GM21390 (cell line): ENCODE measurements around the gene AUTS2.

ENCODE experiments used
- ATAC-seq: cut with Tn5 transposase; IDR thresholded peaks from one replicate; pipeline ENCODE4 v1.9.1; 2021; ENCODE audit not compliant: unreplicated experiment

AUTS2 gene

DNA sequence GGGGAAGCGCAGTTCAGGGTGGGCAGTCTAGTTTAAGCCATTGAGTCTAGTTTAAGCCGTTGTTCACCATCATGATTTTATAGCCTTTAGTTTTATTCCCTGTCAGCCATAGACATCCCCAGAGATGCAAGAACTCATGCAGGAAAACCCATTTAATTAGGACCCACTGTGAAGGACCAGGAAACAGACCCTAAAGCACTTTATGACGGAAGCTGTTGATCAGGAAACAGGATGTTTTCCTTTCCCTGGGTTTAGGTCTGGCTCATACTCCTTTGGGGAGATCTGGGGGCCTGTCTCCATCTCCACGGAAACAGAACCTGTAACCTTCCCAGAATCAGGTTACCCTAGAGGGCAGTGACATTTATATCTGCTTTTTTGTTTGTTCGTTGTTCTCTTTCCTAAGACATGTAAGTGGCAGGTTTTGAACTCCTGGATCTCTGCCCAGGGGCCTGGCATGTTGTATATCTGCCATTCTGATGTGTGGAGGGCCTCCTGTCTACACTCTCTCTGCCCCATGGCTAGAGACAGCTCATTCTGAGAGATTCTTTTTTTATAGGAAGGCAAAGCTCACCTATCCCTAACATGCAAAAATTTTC lies 876.5 kb downstream of the AUTS2 start:
- ATAC-seq: no peak

DNA sequence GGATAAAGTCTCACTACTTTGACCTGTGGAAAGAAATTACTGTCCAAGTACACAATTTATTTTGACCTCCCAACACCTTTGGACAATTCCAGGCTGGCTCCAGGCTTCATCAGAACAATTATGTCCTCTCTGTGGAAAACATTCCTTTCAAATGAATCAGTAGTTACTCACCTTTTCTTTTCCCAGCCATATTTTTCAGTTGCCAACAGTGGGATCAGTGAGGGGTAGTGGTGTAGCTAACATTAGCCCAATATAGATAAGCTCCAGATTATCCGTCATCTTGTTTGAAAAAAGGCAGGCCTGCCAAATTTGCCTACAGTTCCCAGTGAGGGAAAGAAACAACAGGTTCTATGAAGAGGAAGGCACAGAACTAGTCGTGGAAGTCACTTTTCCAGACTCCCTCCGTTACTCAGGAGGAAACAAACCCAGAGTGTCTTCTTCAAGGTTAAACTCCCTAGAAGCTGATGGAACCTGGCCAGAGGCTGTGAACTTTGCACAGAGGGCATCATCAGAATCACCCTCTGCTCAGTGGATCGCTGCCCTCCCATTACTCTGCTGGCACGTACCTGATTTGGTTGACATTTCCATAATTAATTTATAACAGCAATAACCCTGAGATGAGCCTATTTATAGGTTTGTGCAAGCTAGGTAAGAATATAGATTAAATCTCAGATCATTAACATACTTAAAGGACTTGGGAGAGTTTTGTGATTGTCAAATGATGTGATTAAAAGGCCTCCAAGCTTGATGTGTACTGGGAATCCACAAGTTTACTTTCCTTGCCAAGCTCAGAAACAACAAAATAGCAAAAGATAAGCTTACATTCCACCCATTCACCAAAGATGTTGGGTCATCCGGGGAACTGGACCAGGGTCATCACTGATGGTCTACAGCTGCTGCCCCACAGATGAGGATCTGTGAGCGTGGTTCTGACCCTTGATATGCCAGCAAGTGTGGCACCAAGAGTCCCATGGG lies 879.0 kb downstream of the AUTS2 start:
- no peak for ATAC-seq

DNA sequence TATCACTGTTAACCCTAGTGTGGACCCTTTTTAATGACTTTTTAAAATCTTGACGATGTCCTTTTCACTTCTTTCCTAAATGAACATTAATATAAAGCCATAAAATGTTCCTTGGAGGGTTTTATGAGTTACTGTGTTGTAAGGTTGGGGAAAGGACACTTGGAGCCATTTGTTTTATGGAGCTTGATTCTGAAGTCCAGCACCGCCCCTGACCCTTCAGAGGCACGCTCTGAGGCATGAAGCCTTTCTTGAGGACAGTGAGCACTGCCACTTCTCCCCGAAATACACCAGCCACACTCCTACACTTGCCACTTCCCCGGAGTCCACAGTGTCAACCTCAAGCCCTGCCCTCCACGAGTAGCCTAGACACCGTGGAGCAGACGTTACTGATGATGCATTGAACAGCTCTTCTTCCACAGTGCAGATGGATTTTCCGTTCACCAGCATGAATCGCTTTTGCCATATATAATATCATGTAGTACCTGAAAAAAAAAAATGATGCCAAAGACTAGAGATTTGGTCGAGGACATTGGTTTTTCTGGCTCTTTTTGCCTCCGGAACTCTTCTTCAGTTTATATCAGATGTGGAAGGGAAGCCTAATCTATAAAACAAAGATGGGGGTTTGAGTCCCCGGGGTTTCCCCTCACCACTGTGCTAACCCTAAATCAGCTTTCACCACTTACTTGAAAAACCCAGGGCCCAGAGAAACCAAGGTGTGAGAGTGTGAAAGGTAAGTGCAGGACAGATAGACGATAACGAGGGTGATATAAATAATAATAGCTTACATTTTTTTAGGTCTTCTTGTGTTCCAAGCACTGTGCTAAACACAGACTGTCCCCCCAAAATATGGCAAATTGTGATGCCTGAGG lies 881.1 kb downstream of the AUTS2 start:
- no peak for ATAC-seq

DNA sequence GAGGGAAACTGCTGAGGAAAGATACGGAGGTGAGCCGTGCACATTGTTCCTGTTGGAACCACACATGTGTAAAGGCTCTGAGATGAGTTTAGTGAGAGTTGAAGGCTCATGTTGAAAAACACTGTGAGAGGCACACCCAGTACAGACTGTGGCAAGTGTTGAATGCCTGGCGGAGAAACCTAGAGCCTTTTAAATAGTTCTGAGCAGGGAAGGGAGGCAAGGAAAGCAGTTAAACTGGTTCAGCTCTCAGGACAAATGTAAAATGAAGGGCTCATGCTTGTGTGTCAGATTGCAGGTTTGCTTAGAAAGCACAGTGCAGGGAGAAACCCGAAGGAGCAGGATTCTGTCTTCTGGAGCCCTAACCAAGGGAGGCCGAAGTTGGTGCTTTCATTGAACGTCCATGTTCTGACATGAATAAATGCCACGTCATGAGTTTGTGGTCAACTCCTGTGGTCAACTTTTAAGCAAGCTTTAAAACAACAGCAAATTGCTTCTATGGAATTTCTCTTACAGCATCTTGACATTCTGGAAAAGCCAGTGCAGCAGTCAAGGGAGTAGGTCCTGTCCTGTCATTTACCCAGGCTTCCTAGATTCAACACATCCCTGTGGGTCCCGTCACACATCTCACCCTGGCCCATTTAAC lies 882.8 kb downstream of the AUTS2 start:
- no peak for ATAC-seq

DNA sequence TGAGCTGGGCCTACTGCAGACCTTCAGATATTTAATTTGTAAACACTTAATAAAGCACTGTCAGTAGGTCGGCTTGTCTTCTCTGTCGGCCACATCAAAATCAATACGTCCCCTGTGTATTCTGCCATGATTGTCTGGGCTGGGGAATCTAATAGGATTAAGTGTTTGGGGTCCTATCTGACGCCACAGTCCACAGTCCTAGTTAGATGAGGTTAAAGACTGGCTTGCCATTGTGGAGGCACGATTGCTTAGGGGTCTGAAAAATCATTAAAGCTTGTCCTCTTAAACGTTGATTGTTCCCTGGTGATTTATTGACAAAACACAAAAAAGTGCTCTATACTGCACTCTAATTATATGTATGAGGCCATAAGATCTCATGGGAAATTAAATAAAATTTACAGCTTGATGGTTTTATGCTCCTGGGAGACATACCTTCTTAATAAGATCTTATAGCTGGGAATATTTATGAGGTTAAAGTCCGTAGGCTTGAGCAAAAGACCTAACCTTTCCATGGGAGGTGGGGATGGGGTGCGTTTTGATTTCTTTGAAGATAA lies 883.4 kb downstream of the AUTS2 start:
- ATAC-seq: no peak

DNA sequence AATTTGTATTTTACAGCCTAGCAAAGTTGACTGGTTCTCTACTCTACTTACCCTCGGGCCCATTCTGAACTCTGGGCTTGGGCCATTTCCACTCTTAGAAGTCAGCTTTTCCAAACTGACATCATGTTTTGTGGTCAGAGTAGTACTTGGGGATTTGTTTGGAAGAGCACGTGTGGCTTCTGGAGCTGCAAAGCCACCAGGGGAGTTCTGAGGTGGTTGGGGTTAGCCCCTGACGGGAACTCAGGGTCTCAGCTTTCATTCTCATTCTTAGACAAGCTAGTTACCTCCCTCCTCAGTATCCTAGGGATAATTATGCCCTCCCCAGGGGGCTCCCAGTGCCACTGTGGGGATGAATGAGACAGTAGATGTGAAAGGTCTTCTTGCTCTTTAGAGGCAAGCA lies 886.0 kb downstream of the AUTS2 start:
- no peak for ATAC-seq

DNA sequence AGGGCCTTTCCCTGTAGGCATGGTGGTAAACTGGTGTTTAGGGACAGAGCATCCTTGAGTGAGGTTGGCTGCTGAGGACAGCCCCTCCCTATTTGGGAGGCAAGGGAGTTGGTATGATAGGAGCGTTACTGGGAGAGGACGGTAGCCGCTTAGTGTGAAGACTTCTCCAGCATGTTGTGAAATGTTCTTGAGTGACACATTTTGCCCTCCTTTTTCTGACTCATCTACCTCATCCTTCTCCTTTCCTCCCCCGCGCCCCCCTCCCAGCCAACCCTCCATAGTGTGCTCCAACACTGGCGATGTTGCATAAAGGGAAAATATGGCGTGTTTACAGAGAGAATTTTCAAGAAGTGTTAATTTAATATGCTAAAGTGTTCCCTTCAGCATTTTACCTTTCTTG lies 888.7 kb downstream of the AUTS2 start:
- ATAC-seq: no peak

DNA sequence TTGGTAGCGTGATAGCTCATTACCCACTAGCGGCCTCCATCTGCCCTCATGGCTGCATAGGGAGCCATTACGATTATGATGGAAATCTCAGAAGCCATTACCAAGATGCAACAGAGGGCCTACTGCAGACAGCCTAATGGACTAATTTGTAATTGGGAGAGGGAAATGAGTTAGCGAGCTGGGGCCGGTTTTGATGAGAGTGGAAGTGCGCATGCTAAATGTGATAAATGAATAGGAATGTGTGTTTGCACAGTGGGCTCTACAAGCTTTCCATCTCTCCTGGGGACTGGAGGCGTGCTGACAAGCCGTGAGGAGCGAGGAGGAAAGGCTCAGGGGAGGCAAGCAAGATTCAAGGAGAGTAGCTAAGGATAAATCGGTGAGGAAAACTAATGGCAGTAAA lies 889.2 kb downstream of the AUTS2 start:
- no peak for ATAC-seq

DNA sequence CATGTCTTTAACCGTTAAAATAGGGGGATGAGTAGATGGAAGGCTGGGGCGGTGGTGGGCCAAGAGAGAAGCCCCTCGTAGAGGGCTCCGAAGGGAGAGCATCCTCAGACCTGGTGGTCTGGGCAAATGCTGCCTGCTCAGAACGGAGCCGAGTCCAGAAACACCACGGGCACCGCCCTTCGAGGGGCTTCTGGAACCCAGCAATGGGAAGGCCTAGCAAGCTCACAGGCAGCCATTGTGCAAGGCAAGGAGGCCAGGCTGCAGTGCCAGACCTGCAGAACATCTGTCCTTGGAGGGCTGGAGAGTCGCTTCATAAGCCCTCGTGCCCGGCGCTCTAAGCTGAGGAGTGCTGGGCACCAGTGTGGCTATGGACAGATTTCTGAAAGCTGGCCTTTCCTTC lies 889.6 kb downstream of the AUTS2 start:
- no peak for ATAC-seq

DNA sequence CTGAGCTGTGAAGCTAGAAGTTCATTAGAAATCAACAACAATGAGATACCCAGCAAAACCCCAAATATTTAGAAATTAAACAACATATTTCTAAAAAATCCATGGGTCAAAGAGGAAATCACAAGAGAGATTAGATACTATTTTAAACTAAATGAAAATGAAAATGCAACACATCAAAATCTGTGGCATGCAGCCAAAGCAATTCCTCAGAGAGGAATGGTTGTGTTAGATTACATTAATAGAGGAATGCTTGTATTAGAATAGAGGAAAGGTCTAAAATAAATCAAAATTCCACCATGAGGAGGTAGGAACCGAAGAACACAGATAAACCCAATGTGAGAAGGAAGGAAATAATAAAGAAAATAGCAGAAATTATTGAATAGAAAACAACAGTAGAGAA lies 891.5 kb downstream of the AUTS2 start:
- no peak for ATAC-seq

DNA sequence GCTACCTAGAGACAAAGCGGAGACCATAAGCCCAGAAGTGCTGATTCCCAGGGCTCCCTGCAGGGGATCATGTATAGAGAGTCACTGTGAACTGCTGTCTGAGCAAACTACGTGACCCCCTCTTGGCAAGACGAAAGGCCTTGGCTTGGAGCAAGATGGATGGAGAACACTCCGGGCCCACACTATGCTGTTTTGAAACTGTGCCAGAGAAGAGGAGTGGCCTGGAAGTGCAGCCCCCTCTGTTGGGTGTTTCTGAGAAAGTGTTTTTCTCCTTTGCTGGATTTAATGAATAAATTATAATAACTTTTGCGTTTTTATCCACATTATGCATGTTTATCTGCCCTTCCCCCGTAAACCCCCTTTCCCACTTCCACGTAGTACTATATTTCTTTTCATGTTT lies 894.4 kb downstream of the AUTS2 start:
- no peak for ATAC-seq

DNA sequence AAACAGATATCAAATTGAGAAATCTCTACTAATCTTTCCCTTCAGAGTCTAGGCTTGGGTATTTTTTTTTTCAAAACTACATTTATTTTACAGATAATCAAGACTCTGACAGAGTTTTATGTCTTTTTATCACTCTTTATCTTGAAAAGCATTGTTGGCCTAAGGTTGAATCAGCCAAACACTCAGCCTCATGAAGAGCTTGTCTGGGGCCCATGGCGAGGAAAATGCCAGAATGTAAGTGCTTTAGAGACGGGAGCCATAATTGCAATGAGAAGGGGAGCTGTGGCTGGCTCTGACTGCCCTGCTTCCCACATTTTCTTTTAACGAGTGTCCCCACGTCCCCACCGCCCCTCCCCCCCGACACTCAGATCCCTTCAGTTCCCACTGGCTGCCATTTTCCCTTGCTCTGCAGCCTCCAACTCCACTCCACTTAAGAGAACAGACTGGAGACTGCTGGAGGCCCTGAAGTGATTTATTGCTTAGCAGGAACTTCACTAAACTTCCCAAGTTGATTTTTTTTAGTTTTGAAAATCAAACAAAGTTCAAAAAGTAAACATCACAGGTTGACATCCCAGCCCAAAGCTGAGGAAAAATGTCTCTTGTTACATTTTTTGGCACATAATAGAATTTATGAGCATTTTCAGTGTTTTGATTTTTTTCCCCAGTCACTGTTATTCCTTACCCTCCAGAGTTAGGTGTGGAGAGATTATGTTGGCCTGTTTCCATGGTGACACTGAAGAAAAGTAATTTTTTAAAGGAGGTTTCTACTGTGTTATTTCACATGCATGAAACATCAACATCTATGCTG lies 896.2 kb downstream of the AUTS2 start:
- no peak for ATAC-seq

DNA sequence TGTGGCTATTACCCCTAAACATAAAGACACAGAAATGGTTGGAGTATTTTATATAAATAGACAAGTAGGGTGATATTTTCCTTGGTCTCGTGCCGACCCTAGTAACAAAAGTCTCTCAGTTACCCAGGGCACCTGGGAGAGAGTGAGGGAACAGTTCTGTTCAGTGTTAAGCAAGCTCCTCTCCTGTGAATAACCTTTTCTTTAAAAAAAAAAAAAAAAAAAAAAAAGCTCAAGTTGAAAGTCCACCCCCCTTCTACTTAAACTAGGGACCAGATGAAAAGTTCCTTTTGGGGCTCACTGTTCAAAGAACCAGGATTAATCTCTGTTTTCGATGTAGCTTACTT lies 896.7 kb downstream of the AUTS2 start:
- ATAC-seq: no peak

DNA sequence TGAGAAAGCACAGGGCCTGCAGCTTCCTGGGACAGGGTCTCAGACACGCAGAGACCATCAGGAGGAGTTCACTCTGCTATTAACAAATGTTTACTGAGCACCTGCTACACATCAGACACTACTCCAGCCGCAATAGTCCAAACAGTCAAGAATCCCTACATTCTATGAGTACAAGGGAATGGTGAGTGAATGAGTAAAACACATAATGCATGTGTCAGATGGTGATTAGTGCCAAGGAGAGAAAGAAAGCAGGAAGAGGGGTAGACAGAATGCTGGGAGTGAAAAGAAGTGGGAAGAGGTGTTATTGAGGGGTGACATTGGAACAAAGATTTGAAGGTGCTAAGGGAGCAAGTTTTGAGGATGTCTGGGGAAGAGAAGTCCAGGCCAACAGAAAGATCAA lies 899.5 kb downstream of the AUTS2 start:
- no peak for ATAC-seq

DNA sequence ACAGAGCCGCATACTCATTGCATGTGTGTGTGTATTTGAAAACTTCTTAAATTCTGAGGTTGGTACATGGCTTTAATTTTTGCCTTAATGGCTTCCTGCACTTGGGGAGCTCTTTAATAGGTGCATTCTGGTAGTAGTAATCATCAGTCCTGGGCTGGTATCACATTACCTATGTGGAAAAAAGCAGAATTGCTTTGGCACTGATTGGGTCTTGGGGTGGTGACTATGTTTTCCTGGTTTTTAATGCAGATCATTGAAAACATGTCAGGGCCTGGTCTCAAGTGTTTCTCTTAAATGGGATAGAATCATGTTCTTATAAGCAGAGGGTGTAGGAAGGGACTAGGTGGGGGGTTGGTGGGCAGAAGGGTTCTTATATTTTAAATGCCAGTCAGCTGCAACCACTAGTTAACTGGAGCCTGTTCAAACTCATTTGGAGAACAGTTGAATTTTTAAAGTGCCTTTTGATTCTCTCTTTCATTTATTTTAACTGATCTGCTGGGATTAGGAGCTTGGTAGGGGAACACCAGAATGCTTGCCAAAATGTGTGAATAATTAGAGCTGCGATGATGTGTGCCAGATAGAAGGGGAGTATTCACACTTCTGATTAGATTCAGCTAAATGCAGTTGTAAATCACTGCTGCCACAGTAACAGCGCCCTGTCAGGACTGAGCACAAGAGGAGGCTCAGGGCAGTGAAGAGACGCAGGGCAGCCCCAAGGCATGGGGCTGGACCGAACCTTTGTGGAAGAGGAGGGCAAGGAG lies 900.1 kb downstream of the AUTS2 start:
- ATAC-seq: no peak

DNA sequence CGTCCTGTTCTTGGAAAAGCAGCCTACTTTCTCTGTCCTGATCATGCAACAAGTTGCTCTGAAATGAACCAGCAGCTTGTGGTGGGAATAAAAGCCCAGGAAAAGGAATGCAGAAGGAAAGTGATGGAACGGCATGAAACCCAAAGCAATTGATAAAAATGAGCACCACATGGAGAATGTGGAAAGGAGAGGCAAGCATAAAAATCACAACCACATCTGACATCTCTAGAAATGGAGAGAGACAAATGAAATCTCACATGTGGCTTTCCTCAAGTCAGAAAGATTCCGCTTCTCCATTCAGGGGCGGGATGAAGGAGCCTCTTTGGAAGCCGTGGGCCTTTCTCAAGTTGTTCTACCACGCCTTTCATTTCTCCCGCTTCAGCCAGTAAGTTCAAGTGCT lies 902.0 kb downstream of the AUTS2 start:
- no peak for ATAC-seq

DNA sequence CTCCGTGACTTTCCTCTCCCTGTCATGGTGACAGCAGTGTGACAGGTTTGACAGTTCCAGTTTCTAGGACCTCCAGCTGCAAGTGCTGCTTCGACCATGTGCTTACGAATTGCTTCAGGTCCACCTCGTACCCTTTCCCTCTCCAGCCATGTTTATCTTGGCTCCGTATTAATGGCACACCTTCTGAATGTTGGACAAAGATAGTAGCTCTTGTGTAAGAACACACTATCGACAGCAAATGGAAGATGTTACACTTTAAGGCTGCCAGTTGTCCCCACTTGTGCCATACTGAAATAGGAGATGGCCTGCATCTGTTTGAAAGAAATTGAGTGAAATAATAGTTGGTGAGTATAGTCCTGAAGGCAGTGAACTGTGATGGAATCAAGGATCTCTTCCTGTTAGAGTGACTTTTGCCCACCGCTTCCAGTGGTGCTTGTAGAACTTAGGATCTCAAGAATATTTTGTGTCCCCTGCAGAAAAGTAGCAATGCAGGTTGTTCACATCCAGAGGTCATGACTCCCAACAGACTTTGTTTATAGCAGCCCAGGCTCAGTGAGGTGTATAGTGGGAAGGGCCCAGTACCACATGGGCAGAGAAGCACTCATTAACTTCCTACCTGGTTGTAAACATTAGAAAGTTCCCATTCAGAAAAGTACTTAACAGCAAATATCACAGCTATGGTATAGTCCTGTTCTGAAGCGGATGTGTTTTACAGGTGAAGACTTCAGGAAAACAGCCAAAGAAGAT lies 904.0 kb downstream of the AUTS2 start:
- no peak for ATAC-seq

DNA sequence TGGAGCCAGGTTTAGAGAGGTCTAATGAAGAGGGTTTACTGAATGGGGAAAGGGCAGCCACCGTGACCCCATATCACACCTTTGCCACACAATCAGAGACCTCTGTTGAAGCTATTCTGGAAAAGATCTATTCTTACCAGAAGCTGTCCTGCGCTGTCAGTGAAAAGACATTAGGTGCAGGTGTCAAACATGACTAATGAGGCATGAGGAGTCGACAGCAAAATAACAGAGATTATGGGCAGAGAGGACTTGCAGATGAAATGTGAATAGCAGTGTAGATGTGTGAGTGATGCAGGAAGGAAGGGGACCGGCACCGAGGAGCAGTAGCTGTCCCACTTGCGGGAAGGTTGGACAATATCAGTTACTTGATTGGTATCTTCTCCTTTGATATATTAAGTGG lies 906.0 kb downstream of the AUTS2 start:
- ATAC-seq: no peak

DNA sequence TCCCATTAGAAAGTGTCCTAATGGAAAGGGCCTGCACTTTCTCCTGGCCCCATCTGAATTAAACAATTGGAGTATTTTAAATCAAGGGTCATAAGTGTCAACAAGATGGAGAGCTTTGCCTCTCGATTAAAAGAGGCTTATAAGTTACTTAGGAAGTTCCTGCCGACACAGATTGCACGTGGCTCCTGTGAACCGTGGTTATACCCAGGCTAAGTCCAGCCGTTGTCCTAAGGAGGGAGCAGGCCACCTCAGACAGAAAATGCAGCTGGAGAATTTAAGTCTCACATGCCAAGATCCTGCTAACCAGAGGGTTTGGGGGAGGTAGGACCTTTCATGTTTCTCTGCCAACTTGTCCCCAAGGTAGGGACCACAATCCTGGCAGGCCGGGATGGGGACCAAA lies 907.2 kb downstream of the AUTS2 start:
- ATAC-seq: no peak
